HepG2 (cell line): ENCODE results near the gene GHRH. TPM values are rescaled to one million over a fixed set of nuclear protein-coding genes. Genes with fewer than 3 reads are reported as not detected.

ENCODE experiments used
- ATAC-seq: fragments of 200-7000 bp; cut with Tn5 transposase; 3 replicates; pipeline ENCODE4 v1.9.1; 2020; ENCODE audit warnings: mild to moderate bottlenecking, moderate library complexity
- BruUV-seq: library from RNA; stranded (reverse); fragments of 400-500 nt; replicated peaks from 2 replicates; lab custom pipeline; 2021; lab: Mats Ljungman, UMichigan
- CTCF ChIA-PET: fragments of 300-600 bp; formaldehyde crosslinking; extraction: SDS; loops from one replicate; lab custom pipeline; 2021; ENCODE audit warnings: low total read pairs, inconsistent platforms, low intra/inter-chr PET ratio; lab: Yijun Ruan, JAX
- POLR2A ChIA-PET: fragments of 350-600 bp; sonication (Branson Sonifier 250); formaldehyde crosslinking; loops from one replicate; lab custom pipeline; 2020; ENCODE audit warnings: antibody characterized with exemption, inconsistent platforms; lab: Yijun Ruan, JAX
- DNase-seq: peaks from one replicate; pipeline ENCODE4 v3.0.0-alpha.2; 2015; ENCODE audit warnings: low spot score
- FAIRE-seq: peaks from 3 replicates; lab custom pipeline; 2011; peaks lifted over from hg19 to GRCh38; lab: Jason Lieb, UNC
- H2AFZ ChIP-seq: one replicate; pipeline ENCODE4 v1.6.1; 2011; ENCODE audit warnings: low read length, inconsistent platforms
- H3K27ac ChIP-seq: fragments of 300-600 bp; 3 replicates; pipeline ENCODE4 v1.8.0; 2011; ENCODE audit warnings: mixed run types, mild to moderate bottlenecking, mixed read lengths, low read length, inconsistent platforms; ENCODE audit not compliant: insufficient read depth; ENCODE audit errors: extremely low read length
- H3K27me3 ChIP-seq, 2 experiments: fragments of 200-600 bp in 1 of 2; 2 replicates in 1 of 2; 3 replicates in 1 of 2; pipeline versions ENCODE4 v1.6.0 to v1.8.0; 2011; ENCODE audit warnings: low read length in 2 of 2, mild to moderate bottlenecking in 2 of 2, moderate library complexity in 2 of 2, inconsistent platforms in 1 of 2; ENCODE audit not compliant: insufficient read depth in 2 of 2, control insufficient read depth in 1 of 2
- H3K36me3 ChIP-seq, 2 experiments: fragments of 200-600 bp in 1 of 2; replicated peaks in 1 of 2; 2 replicates in 1 of 2; 3 replicates in 1 of 2; pipeline versions ENCODE4 v1.5.1 to v1.8.0; 2011; ENCODE audit warnings: low read length in 2 of 2, inconsistent platforms in 1 of 2; ENCODE audit not compliant: insufficient read depth in 2 of 2, control insufficient read depth in 1 of 2
- H3K4me1 ChIP-seq: 2 replicates; pipeline ENCODE4 v1.5.1; 2012; ENCODE audit warnings: low read length, inconsistent platforms; ENCODE audit not compliant: insufficient read depth
- H3K4me2 ChIP-seq: 2 replicates; pipeline ENCODE4 v1.6.0; 2011; ENCODE audit warnings: low read depth, low read length, inconsistent platforms
- H3K4me3 ChIP-seq, 3 experiments: fragments of 200-600 bp in 1 of 3; sonication (generic), shearing (Covaris generic) in 1 of 3; replicated peaks in 1 of 3; 2 replicates each; pipeline ENCODE4 v1.5.1; 2011 to 2016; ENCODE audit warnings: low read length in 3 of 3, inconsistent platforms in 2 of 3, low read depth in 2 of 3, mild to moderate bottlenecking in 2 of 3, control low read depth in 1 of 3, mixed read lengths in 1 of 3; ENCODE audit not compliant: insufficient read depth in 1 of 3
- H3K79me2 ChIP-seq: one replicate; pipeline ENCODE4 v1.6.1; 2011; ENCODE audit warnings: low read length, inconsistent platforms; ENCODE audit not compliant: insufficient read depth
- H3K9ac ChIP-seq: 2 replicates; pipeline ENCODE4 v1.6.0; 2011; ENCODE audit warnings: mild to moderate bottlenecking, low read depth, low read length, inconsistent platforms; ENCODE audit not compliant: insufficient read depth
- H3K9me3 ChIP-seq: 2 replicates; pipeline ENCODE4 v1.5.1; 2012; ENCODE audit warnings: mild to moderate bottlenecking, low read length
- H4K20me1 ChIP-seq: 2 replicates; pipeline ENCODE4 v1.6.0; 2011; ENCODE audit warnings: inconsistent platforms, mild to moderate bottlenecking, low read length, moderate library complexity; ENCODE audit not compliant: insufficient read depth
- HDAC1 ChIP-seq: sonication (generic); formaldehyde crosslinking; IDR thresholded peaks from 2 replicates; pipeline ENCODE4 v1.5.1; 2020; ENCODE audit warnings: mild to moderate bottlenecking, missing genetic modification reagents
- HNRNPLL ChIP-seq: fragments of 200-400 bp; formaldehyde crosslinking; IDR thresholded peaks from 2 replicates; pipeline ENCODE4 v1.6.1; 2017; ENCODE audit warnings: mild to moderate bottlenecking, low read depth, low read length; ENCODE audit not compliant: poor library complexity, severe bottlenecking
- MLLT10 ChIP-seq: sonication (generic); formaldehyde crosslinking; IDR thresholded peaks from 2 replicates; pipeline ENCODE4 v1.4.0; 2020; ENCODE audit warnings: missing genetic modification reagents
- NCOA1 ChIP-seq: sonication (generic); formaldehyde crosslinking; IDR thresholded peaks from 2 replicates; pipeline ENCODE4 v1.9.0; 2021; ENCODE audit warnings: missing genetic modification reagents
- PRMT3 ChIP-seq: sonication (generic); formaldehyde crosslinking; IDR thresholded peaks from 2 replicates; pipeline ENCODE4 v1.8.1; 2022; ENCODE audit warnings: low read depth, mild to moderate bottlenecking, moderate library complexity, missing genetic modification reagents, borderline replicate concordance
- RFX5 ChIP-seq: IDR thresholded peaks from 2 replicates; pipeline ENCODE4 v1.6.1; 2011; ENCODE audit warnings: low read depth, low read length, improper control_type of control experiment
- SMAD9 ChIP-seq: sonication (generic); formaldehyde crosslinking; IDR thresholded peaks from 2 replicates; pipeline ENCODE4 v1.5.1; 2020; ENCODE audit warnings: mild to moderate bottlenecking, missing genetic modification reagents
- SYNCRIP ChIP-seq: fragments of 200-400 bp; formaldehyde crosslinking; IDR thresholded peaks from 2 replicates; pipeline ENCODE4 v1.6.1; 2018; ENCODE audit warnings: mild to moderate bottlenecking, low read depth, low read length; ENCODE audit not compliant: insufficient read depth
- ZNF432 ChIP-seq: sonication (generic); formaldehyde crosslinking; IDR thresholded peaks from 2 replicates; pipeline ENCODE4 v1.5.0; 2020; ENCODE audit warnings: missing genetic modification reagents, mild to moderate bottlenecking, borderline replicate concordance
- ZNF737 ChIP-seq: sonication (generic); formaldehyde crosslinking; IDR thresholded peaks from 2 replicates; pipeline ENCODE4 v1.5.0; 2020; ENCODE audit warnings: missing genetic modification reagents, mild to moderate bottlenecking, borderline replicate concordance
- ZNF781 ChIP-seq: sonication (generic); formaldehyde crosslinking; IDR thresholded peaks from 2 replicates; pipeline ENCODE4 v1.5.1; 2020; ENCODE audit warnings: borderline replicate concordance, mild to moderate bottlenecking, missing genetic modification reagents; ENCODE audit errors: not compliant biosample characterization
- ZNF841 ChIP-seq: sonication (generic); formaldehyde crosslinking; IDR thresholded peaks from 2 replicates; pipeline ENCODE4 v1.8.1; 2023; ENCODE audit warnings: missing genetic modification reagents, borderline replicate concordance
- ZSCAN29 ChIP-seq: sonication (generic); formaldehyde crosslinking; conservative IDR thresholded peaks from 2 replicates; pipeline ENCODE4 v1.4.0; 2020; ENCODE audit warnings: mild to moderate bottlenecking, missing genetic modification reagents
- WGBS: methylation state at CpG from one replicate; pipeline ENCODE4 v1.1.6; 2017; ENCODE audit warnings: low lambda C conversion rate; 5-methylcytosine and 5-hydroxymethylcytosine counted together
- in situ Hi-C: cut with HindIII; loops from 2 replicates; pipeline ENCODE4 v1.10.0; 2017; ENCODE audit warnings: low pct_unique_long_range_greater_than_20kb; ENCODE audit not compliant: extremely low pct_ligation_motif_present
- intact Hi-C: fragments of 100-400 bp; cut with micrococcal nuclease; formaldehyde crosslinking; loops from one replicate; pipeline ENCODE4 v1.10.0; 2022; ENCODE audit not compliant: unreplicated experiment
- polyA plus RNA-seq, 8 experiments: library from polyadenylated mRNA; depleted of rRNA in 3 of 8; stranded (reverse) in 7 of 8; unstranded in 1 of 8; fragments of >200 nt; fragmentation: Illumina TruSeq in 4 of 8; extraction: Trizol in 4 of 8; gene quantifications; 2 replicates each; pipeline versions ENCODE4 v1.2.1 to v1.2.3, GENCODE V29; 2011 to 2016; ENCODE audit warnings: low read depth in 4 of 8, missing spikeins in 1 of 8, mixed read lengths in 1 of 8; ENCODE audit not compliant: insufficient read depth in 1 of 8
- total RNA-seq, 5 experiments: library from RNA; depleted of rRNA; stranded (reverse); fragments of >200 nt; fragmentation: Illumina TruSeq; extraction: Trizol; gene quantifications; 2 replicates each; pipeline ENCODE4 v1.2.3, GENCODE V29; 2016; ENCODE audit warnings: low read depth in 1 of 5
- TF ChIP-seq, protein P1 (sequence below): sonication (generic); formaldehyde crosslinking; IDR thresholded peaks from 2 replicates; pipeline ENCODE4 v1.8.1; 2023; ENCODE audit warnings: mild to moderate bottlenecking, missing genetic modification reagents
- TF ChIP-seq, protein P2 (sequence below): sonication (generic); formaldehyde crosslinking; IDR thresholded peaks from 2 replicates; pipeline ENCODE4 v1.8.1; 2023; ENCODE audit warnings: missing genetic modification reagents, inconsistent platforms, borderline replicate concordance
- TF ChIP-seq, protein P3 (sequence below), 2 experiments: fragments of 450-650 bp in 1 of 2; sonication (generic) in 1 of 2; formaldehyde crosslinking; IDR thresholded peaks; 2 replicates each; pipeline versions ENCODE4 v1.5.0 to v1.8.0; 2020 to 2022; ENCODE audit warnings: mild to moderate bottlenecking in 1 of 2, missing genetic modification reagents in 1 of 2

Gene GHRH
- total and polyA plus RNA-seq, 2 of the 13 experiments (the other 11 are each of a cell fraction or from before 2014, with no cell fraction given) = not detected

DNA sequence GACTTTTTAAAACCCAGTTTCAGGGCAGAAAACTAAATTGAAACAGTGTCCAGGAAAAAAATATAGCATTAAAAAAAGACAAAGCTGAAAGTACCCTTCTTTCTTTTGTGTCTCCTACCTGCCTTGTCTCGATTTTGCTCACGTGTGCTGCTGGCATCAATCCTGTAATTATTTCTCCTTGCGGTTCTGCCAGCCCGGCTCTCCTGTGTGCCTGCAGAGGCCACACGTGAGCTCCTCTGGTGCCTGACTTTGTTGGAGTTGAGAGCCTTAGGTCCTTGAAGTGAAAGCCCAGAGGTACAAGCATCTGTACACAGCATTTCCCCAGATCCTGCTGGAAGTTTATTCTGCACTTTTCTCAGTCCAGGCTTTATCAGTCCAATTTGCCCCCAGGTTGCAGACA lies 36.5 kb downstream of the GHRH start:
- Histone ChIP-seq H3K9me3 (no peaks in the 10 kb centered on the region), H3K79me2 (peaks cover 8% of the 10 kb centered on the region), H3K4me3 (no peak overlapping the region), H4K20me1 (peaks cover 11% of the 10 kb centered on the region), H3K27me3 (no peaks in the 10 kb centered on the region), H3K27ac (no peak overlapping the region), H3K4me1 (peaks cover 6% of the 10 kb centered on the region), H3K9ac (no peak overlapping the region), H3K36me3 (peaks cover 68 to 95% of the 10 kb centered on the region in 2 experiments), H2AFZ (no peak overlapping the region), H3K4me2 (no peak overlapping the region)
- no peak for ATAC-seq
- in situ Hi-C loops (no loop called here), intact Hi-C loops (no loop called here)
- TF ChIP-seq SMAD9 = no peak
- TF ChIP-seq, protein P1, sequence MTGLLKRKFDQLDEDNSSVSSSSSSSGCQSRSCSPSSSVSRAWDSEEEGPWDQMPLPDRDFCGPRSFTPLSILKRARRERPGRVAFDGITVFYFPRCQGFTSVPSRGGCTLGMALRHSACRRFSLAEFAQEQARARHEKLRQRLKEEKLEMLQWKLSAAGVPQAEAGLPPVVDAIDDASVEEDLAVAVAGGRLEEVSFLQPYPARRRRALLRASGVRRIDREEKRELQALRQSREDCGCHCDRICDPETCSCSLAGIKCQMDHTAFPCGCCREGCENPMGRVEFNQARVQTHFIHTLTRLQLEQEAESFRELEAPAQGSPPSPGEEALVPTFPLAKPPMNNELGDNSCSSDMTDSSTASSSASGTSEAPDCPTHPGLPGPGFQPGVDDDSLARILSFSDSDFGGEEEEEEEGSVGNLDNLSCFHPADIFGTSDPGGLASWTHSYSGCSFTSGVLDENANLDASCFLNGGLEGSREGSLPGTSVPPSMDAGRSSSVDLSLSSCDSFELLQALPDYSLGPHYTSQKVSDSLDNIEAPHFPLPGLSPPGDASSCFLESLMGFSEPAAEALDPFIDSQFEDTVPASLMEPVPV (CRISPR knock-in tag) = no peak
- no peak for TF ChIP-seq SYNCRIP
- no peak for TF ChIP-seq PRMT3 (CRISPR knock-in tag)
- TF ChIP-seq, protein P2, sequence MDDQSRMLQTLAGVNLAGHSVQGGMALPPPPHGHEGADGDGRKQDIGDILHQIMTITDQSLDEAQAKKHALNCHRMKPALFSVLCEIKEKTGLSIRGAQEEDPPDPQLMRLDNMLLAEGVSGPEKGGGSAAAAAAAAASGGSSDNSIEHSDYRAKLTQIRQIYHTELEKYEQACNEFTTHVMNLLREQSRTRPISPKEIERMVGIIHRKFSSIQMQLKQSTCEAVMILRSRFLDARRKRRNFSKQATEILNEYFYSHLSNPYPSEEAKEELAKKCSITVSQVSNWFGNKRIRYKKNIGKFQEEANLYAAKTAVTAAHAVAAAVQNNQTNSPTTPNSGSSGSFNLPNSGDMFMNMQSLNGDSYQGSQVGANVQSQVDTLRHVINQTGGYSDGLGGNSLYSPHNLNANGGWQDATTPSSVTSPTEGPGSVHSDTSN = no peak
- no peak for FAIRE-seq
- no TSS peak for BruUV-seq
- ChIA-PET POLR2A (no interaction called here), CTCF (no interaction called here)
- 99% methylated on average over 5 of the region's 5 CpGs for WGBS
- DNase-seq = no peak

DNA sequence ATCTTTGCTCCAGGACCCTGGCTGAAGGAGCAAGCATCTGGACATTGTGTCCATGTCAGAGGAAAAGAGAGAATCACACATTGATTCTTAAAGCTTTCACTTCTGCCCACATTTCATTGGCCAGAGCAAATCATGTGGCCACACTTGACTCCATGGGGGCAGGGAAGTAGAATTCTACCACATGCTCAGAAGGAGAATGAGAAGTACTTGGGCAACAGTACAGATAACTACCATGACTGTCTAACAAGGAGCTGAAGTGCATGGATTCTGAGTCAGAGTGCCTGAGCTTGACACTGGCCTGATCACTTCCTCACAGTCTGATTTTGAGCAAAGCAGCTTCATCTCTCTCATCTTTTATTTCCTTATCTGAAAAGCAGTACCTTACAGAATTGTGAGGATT lies 38.6 kb downstream of the GHRH start:
- no peak overlapping the region for H2AFZ ChIP-seq
- peaks cover 23% of the 10 kb centered on the region for H3K79me2 ChIP-seq
- H3K4me1 ChIP-seq = peaks cover 10% of the 10 kb centered on the region
- POLR2A ChIA-PET = no interaction called here
- no peaks in the 10 kb centered on the region for H3K27me3 ChIP-seq
- FAIRE-seq = no peak
- DNase-seq = no peak
- H3K9ac ChIP-seq = no peak overlapping the region
- intact Hi-C loops = no loop called here
- H3K4me3 ChIP-seq = no peak overlapping the region
- in situ Hi-C loops = no loop called here
- H3K27ac ChIP-seq = no peak overlapping the region
- no peak overlapping the region for H3K4me2 ChIP-seq
- ATAC-seq = no peak
- CTCF ChIA-PET = no interaction called here
- peaks cover 17% of the 10 kb centered on the region for H4K20me1 ChIP-seq
- BruUV-seq = no TSS peak
- H3K36me3 ChIP-seq = peaks cover 64 to 95% of the 10 kb centered on the region in 2 experiments
- no peaks in the 10 kb centered on the region for H3K9me3 ChIP-seq
- TF ChIP-seq NCOA1 (CRISPR knock-in tag) = no peak
- TF ChIP-seq ZNF781 (CRISPR knock-in tag) = no peak
- no peak for TF ChIP-seq RFX5
- no peak for TF ChIP-seq ZSCAN29 (CRISPR knock-in tag)
- no peak for TF ChIP-seq ZNF841
- no peak for TF ChIP-seq HDAC1 (CRISPR knock-in tag)
- TF ChIP-seq, protein P3, sequence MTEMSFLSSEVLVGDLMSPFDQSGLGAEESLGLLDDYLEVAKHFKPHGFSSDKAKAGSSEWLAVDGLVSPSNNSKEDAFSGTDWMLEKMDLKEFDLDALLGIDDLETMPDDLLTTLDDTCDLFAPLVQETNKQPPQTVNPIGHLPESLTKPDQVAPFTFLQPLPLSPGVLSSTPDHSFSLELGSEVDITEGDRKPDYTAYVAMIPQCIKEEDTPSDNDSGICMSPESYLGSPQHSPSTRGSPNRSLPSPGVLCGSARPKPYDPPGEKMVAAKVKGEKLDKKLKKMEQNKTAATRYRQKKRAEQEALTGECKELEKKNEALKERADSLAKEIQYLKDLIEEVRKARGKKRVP (CRISPR knock-in tag; IDR thresholded peaks at IDR 0.05) = no peak
- TF ChIP-seq MLLT10 (CRISPR knock-in tag) = no peak
- TF ChIP-seq ZNF432 (CRISPR knock-in tag) = no peak
- no peak for TF ChIP-seq HNRNPLL
- TF ChIP-seq ZNF737 (CRISPR knock-in tag) = no peak
